ENCODE data around the gene CACHD1.

The CACHD1 gene

DNA sequence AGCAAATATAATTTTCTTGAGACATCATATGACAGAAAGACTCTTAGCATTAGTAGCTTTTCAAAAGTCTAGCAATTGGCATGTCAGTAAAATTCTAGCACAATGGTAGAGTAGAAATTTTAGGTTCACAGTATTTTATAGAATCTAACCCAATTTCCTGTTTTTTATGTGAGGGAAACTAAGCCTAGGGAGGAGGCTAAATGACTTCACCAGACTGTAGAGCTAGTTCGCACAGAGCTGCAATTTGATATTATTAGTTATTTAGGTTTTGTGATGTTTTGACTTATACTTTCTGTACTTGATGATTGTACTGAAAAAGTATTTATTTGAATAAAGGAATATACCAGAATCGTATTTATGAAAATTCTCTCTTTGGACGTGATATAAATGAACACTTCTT, 68.5 kb downstream of the CACHD1 start:
- H3K4me3 ChIP-seq (ENCODE audit: low read depth, low read length): no peak overlapping the region
- no peak for DNase-seq (ENCODE audit: low read depth)
- TF ChIP-seq, protein P1, sequence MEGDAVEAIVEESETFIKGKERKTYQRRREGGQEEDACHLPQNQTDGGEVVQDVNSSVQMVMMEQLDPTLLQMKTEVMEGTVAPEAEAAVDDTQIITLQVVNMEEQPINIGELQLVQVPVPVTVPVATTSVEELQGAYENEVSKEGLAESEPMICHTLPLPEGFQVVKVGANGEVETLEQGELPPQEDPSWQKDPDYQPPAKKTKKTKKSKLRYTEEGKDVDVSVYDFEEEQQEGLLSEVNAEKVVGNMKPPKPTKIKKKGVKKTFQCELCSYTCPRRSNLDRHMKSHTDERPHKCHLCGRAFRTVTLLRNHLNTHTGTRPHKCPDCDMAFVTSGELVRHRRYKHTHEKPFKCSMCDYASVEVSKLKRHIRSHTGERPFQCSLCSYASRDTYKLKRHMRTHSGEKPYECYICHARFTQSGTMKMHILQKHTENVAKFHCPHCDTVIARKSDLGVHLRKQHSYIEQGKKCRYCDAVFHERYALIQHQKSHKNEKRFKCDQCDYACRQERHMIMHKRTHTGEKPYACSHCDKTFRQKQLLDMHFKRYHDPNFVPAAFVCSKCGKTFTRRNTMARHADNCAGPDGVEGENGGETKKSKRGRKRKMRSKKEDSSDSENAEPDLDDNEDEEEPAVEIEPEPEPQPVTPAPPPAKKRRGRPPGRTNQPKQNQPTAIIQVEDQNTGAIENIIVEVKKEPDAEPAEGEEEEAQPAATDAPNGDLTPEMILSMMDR (IDR thresholded peaks at IDR 0.05; ENCODE audit: low read depth, low read length): no peak
- TF ChIP-seq, protein P2, sequence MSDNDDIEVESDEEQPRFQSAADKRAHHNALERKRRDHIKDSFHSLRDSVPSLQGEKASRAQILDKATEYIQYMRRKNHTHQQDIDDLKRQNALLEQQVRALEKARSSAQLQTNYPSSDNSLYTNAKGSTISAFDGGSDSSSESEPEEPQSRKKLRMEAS (IDR thresholded peaks at IDR 0.05; ENCODE audit: low read depth, low read length): no peak
- TF ChIP-seq POLR2A (IDR thresholded peaks at IDR 0.05; ENCODE audit: extremely low read depth, insufficient read length) (no peak), MYC (IDR thresholded peaks at IDR 0.05; ENCODE audit: low read depth, low read length) (no peak)

DNA sequence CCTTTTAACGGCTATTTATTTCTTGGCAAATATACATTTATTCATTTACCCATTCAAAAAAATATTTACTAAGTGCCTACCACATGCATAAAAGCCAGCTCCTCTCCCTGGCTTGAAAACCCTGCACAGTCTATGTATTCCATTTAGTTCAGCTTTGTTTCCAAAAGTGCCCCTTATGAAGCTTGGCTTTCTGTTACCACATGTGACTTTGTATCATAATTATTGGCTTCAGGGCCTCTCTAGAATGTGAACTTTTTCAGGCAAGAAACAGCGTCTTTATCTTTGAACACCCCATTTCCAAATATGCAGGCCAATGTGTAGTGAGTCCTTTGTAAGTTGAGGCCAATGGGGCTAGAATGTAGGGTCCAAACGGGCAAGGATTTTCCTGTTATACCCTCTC, 69.4 kb downstream of the CACHD1 start:
- no peak overlapping the region for H3K4me3 ChIP-seq (ENCODE audit: low read depth, low read length)
- DNase-seq (ENCODE audit: low read depth): no peak
- TF ChIP-seq, protein P2 (IDR thresholded peaks at IDR 0.05; ENCODE audit: low read depth, low read length): no peak
- TF ChIP-seq POLR2A (IDR thresholded peaks at IDR 0.05; ENCODE audit: extremely low read depth, insufficient read length): no peak
- no peak for TF ChIP-seq MYC (IDR thresholded peaks at IDR 0.05; ENCODE audit: low read depth, low read length)
- TF ChIP-seq, protein P1 (IDR thresholded peaks at IDR 0.05; ENCODE audit: low read depth, low read length): no peak

DNA sequence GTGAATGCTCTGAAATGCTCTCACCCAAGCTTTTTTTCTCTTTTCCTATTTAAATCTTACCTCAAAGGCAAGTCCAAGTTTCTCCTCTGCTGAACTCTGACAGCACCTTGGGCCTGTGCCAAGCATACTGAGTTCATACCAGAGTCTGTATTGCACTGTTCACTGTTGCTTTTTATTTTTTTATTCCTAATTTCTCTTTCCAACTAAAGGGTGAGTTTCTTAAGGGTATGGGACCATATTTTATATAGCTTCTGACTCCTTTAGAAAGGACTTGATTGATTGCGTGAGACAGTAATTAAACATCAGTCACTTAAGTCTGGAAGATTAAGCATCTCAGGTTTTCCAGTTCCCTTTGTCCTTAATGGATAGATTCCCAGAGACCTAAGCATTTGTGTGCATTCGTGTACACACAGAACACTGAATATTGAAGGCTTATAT, 69.9 kb downstream of the CACHD1 start:
- DNase-seq (ENCODE audit: low read depth): no peak
- H3K4me3 ChIP-seq (ENCODE audit: low read depth, low read length): no peak overlapping the region
- TF ChIP-seq, protein P2 (IDR thresholded peaks at IDR 0.05; ENCODE audit: low read depth, low read length): no peak
- TF ChIP-seq POLR2A (IDR thresholded peaks at IDR 0.05; ENCODE audit: extremely low read depth, insufficient read length) (no peak), MYC (IDR thresholded peaks at IDR 0.05; ENCODE audit: low read depth, low read length) (no peak)
- TF ChIP-seq, protein P1 (IDR thresholded peaks at IDR 0.05; ENCODE audit: low read depth, low read length): no peak

DNA sequence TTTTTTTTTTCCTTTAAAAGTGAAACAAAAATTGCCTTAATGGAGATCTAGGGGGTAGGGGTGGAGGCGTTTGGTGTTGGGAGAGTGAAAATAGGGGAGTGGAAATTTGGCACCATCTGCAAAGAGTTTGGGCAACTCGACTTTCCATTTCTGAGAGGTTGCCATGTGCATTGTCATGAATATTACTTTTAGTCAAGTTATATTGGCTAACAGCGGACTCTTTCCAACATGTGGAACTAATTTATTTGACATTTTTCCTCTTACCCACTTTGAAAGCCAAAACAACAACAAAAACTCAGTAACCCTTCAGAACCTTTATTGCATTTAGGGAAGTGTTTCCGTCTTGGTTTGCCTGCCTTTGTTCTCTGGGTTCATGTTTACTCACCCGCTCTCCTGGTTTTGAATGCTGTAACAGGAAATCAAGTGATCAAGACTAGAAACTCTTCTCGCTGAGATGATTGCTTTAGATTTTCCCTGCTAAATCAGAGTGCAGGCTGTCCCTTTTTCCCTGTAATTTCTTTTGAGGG, 70.4 kb downstream of the CACHD1 start:
- H3K4me3 ChIP-seq (ENCODE audit: low read depth, low read length): no peak overlapping the region
- TF ChIP-seq, protein P1 (IDR thresholded peaks at IDR 0.05; ENCODE audit: low read depth, low read length): no peak
- TF ChIP-seq POLR2A (IDR thresholded peaks at IDR 0.05; ENCODE audit: extremely low read depth, insufficient read length) (no peak), MYC (IDR thresholded peaks at IDR 0.05; ENCODE audit: low read depth, low read length) (no peak)
- TF ChIP-seq, protein P2 (IDR thresholded peaks at IDR 0.05; ENCODE audit: low read depth, low read length): no peak
- DNase-seq (ENCODE audit: low read depth): no peak

DNA sequence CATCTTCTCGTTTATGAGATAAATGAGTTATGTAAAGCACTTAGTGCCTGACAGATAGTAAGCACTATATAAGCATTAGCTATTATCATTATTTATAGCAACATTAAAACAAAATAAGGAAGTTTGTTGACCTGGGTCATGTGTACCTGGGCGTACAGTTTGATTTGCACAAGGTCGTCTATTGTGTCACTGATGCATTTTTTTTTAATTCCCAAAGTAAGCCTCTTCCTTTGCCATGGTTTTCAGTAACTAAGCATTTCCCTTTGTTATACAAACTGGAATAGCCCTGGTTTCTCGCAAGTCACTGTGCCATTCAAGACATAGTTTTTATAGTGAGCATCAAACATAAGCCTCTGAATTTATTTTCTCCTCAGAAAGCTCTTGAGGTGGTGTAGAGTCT, 72.2 kb downstream of the CACHD1 start:
- H3K4me3 ChIP-seq (ENCODE audit: low read depth, low read length): no peak overlapping the region
- TF ChIP-seq MYC (IDR thresholded peaks at IDR 0.05; ENCODE audit: low read depth, low read length): no peak
- TF ChIP-seq, protein P2 (IDR thresholded peaks at IDR 0.05; ENCODE audit: low read depth, low read length): no peak
- TF ChIP-seq, protein P1 (IDR thresholded peaks at IDR 0.05; ENCODE audit: low read depth, low read length): no peak
- no peak for DNase-seq (ENCODE audit: low read depth)

Measured in NB4 (cell line).